PC-9 (cell line): ENCODE results near the gene ANKS1B.

Source experiments
- CTCF ChIP-seq: fragments of 200-600 bp; sonication (generic); conservative IDR thresholded peaks from 2 replicates; pipeline ENCODE4 v1.6.1; 2017; ENCODE audit warnings: mixed run types, antibody characterized with exemption, mild to moderate bottlenecking, moderate library complexity
- EZH2 ChIP-seq: fragments of 200-600 bp; sonication (generic); IDR thresholded peaks from 2 replicates; pipeline ENCODE4 v1.8.0; 2017; ENCODE audit warnings: antibody characterized with exemption, low read depth

- TF ChIP-seq CTCF (no peak), EZH2 (no peak)
Observed at GRCh38 chr12:99979471-99979870, 5.3 kb downstream of the ANKS1B start.
